Measurements from ENCODE around the gene WAPL.

WAPL gene

DNA sequence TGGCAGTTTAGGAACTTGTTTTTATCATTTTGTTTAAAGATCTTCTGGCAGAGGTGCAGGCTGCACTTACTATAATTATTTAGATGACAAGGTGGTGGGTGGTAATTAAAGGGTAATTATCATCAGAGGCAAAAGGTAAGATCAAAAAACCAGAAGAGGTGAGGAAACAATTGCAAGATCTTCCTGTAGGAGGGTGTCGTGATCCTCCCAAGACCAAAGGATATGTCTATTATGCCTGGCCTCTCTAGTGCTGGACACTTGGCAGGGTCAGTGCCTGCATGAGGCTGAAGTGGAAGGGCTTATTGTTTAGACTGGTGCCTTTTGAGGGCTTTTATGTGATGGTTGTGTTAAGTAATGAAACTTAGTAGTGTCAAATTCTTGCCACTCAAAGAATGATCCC, 1.8 kb upstream of the WAPL start:
- no peak for DNase-seq (ENCODE audit: low read depth)

DNA sequence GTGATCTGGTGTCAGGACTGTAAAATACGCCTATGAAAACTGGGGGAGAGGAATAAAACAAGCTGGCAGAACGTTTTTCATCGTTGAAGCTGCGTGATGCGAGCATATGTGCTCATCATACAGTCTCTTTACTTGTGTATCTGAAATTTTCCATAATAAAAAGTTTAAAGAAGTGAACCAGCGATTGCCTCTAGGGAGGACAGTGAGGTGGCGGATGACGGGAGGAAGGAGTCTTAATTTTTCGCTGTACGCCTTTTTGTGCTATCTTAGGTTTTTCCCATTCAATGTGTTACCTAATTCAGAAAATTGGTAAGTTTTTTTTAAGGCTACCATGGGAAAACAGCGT, 891 bp upstream of the WAPL start:
- no peak for DNase-seq (ENCODE audit: low read depth)

GRCh38 chr10:86520871-86521677, 518 bp downstream of the WAPL start:
- DNase-seq (ENCODE audit: low read depth) = peak; percentile 40

DNA sequence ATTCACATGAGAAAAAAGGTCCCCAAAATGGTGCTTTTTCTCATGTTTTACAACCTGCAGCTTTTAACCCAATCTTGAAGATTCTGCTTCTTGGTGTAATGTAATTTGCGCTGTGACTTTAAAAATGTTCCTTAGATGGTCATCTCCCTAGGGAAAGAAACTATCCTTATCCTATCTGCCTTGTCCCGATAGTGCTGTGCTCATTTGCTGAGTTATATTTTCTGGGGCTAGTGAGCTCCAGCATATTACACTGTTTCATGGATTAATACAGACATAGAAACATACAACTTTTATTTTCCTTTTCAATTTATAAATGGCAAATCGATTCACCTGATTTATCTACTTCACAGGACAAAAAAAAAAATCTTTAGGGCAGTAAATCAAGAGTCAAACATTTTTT, 2.8 kb downstream of the WAPL start:
- DNase-seq (ENCODE audit: low read depth) = no peak

GRCh38 chr10:86512137-86512536, 9.5 kb downstream of the WAPL start:
- DNase-seq (ENCODE audit: low read depth) = no peak

DNA sequence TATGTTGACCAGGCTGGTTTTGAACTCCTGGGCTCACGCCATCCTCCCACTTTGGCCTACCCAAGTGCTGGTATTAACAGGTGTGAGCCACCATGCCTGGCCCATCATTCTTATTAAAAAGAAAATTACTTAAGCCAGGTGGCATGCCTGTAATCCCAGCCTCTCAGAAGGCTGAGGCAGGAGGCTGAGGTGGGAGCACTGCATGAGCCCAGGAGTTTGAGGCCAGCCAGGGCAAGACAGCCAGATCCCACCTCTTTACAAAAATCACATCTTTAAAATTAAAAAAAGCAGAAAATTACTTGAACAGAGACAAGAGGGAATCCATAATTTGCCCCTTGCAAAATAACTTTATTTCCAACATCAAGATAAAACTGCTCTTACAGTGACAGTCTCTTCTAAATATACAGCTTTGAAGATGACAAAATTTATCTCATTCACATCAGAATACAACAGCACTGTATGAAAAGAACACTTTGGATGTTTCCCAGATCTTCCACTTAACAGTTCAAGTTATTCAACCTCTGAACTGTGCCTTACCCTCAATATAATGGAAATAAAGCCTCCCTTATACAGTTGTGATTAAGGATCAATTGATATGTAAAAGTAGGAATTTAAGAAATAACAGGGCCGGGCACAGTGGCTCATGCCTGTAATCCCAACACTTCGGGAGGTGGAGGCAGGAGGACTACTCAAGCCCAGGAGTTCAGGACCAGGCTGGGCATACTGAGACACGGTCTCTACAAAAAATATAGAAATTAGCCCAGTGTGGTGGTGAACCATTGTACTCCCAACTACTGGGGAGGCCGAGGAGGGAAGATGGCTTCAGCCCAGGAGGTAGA, 10.3 kb downstream of the WAPL start:
- no peak for DNase-seq (ENCODE audit: low read depth)

- DNase-seq (ENCODE audit: low read depth) = no peak
Measured at GRCh38 chr10:86509145-86509544, 12.4 kb downstream of the WAPL start.

GRCh38 chr10:86508217-86508616, 13.4 kb downstream of the WAPL start:
- DNase-seq (ENCODE audit: low read depth) = no peak

- DNase-seq (ENCODE audit: low read depth) = no peak
Measured at GRCh38 chr10:86506499-86506898, 15.1 kb downstream of the WAPL start.

GRCh38 chr10:86506062-86506461, 15.5 kb downstream of the WAPL start:
- DNase-seq (ENCODE audit: low read depth) = no peak

- no peak for DNase-seq (ENCODE audit: low read depth)
Measured at GRCh38 chr10:86504510-86504909, 17.1 kb downstream of the WAPL start.

DNA sequence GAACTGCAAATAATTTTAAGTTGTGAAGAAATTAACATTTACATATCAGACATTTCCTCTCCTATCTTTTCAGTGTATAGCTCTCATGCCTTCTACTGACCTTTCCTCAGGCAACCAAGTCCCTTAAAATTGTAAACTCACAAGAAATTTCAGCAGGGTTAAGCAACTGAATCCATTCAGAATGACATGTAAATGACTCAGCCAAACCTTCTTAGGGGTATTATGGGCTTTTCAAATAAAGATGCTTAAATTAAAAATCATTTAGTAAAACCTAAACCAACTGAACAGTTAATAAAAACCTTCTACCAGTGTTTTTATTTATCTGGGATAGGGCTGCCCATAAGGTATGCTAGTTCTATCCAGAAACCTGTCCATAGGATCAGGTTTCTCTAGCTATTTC, 20.7 kb downstream of the WAPL start:
- DNase-seq (ENCODE audit: low read depth) = no peak

GRCh38 chr10:86498598-86498997, 23.0 kb downstream of the WAPL start:
- no peak for DNase-seq (ENCODE audit: low read depth)

GRCh38 chr10:86497621-86498020, 24.0 kb downstream of the WAPL start:
- no peak for DNase-seq (ENCODE audit: low read depth)

GRCh38 chr10:86489960-86490612, 31.5 kb downstream of the WAPL start:
- DNase-seq (ENCODE audit: low read depth) = no peak

GRCh38 chr10:86489071-86489810, 32.4 kb downstream of the WAPL start:
- no peak for DNase-seq (ENCODE audit: low read depth)

GRCh38 chr10:86486856-86487255, 34.7 kb downstream of the WAPL start:
- DNase-seq (ENCODE audit: low read depth) = no peak

GRCh38 chr10:86483664-86484063, 37.9 kb downstream of the WAPL start:
- DNase-seq (ENCODE audit: low read depth) = no peak

GRCh38 chr10:86481761-86482160, 39.8 kb downstream of the WAPL start:
- DNase-seq (ENCODE audit: low read depth) = no peak

- DNase-seq (ENCODE audit: low read depth) = no peak
Measured at GRCh38 chr10:86480571-86480970, 41.0 kb downstream of the WAPL start.

DNA sequence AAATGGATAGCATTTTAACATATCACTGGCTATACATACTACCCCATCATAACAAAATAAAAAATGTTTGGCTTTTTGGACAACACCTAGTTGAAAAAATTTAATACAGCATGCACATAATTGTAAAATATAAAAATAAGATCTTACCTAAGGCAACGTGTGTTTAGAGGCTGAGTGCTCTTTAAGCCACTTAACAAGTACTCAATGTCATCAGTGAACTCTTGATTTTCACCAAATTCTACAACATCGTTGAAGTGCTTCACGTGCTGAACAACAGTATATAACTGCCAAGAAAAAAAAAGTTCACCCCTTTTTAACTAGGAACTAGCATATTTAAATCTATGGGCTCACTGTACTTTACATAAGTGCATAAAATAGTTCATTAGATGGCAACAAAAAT, 49.5 kb downstream of the WAPL start:
- no peak for DNase-seq (ENCODE audit: low read depth)

Measured in activated T-cell treated with anti-CD3 and anti-CD28 coated beads for 24 hours (primary cell).